HG03469 (cell line): Measurements from ENCODE around the gene ZNF862.

Source experiments
- ATAC-seq: cut with Tn5 transposase; IDR thresholded peaks from one replicate; pipeline ENCODE4 v1.9.1; 2021; ENCODE audit warnings: mild to moderate bottlenecking, moderate library complexity, moderate number of reproducible peaks; ENCODE audit not compliant: unreplicated experiment

Gene ZNF862

DNA sequence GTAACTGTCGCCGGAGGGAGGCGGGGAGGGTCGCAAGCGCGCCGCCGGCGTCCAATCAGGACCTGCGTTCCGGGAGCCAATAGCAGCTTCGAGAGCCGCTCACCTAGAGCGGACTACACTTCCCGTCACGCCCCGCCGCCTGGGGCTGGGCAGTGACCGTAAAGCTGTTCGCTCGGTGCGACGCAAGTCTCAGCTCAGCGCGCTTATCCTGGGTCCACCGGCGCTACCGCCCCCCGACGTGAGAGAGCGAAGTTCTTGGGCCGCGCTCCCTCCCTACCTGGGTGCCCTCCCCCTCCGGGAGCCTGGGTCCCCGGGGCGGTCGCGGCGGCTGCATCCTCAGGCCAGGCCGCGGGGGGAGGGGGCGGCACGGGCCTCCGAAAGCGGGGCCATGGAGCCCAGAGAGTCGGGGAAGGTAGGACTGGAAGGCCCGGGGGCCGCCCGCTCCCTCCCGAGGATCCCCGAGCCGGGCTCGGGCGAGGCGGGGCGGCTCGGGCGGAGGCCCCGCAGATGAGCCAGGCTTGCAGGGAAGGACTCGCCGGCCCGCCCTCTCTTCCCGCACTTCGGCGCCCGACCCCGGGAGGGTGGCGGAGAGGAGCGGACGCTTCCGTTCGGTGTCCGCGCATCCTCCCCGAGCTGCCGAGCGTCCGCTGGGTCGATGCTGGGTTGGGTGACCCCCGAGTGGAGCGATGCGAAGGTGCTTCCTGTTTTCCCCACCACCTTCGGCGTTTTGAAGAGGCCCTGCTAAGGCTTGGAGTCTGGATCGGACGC lies at the start of gene ZNF862:
Gene ZNF862 (plus strand): TSS at position 152 of the 768 bp plus-strand sequence. CDS start 237 bp downstream, at position 389.
- ATAC-seq: peak; percentile 97

DNA sequence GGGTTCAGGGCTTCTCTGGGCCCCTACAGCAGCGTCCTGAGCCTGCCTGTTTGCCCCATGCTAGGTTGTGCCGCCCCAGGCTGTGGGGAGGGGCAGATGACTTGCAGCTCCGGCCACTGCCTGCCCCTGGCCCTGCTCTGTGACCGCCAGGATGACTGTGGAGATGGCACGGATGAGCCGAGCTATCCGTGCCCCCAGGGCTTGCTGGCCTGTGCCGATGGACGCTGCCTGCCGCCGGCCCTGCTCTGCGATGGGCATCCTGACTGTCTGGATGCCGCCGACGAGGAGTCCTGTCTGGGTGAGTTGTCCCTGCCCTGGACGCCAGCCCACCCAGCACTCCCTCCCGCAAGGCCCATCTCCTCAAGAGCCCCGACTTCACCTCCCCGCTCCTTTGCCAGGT lies 49.1 kb upstream of the ZNF862 start:
- no peak for ATAC-seq

DNA sequence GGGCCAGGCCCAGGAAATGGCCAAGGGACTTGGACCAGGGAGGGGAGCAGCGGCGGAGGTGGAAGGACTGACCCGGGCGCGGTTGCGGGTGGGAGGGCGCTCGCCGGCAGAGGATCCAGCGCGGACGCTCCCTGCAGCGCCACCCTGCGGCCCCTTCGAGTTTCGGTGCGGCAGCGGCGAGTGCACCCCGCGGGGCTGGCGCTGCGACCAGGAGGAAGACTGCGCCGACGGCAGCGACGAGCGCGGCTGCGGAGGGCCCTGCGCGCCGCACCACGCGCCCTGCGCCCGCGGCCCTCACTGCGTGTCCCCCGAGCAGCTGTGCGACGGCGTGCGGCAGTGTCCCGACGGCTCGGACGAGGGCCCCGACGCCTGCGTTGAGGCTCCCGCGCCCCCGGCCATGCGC lies 48.0 kb upstream of the ZNF862 start:
- ATAC-seq: no peak

DNA sequence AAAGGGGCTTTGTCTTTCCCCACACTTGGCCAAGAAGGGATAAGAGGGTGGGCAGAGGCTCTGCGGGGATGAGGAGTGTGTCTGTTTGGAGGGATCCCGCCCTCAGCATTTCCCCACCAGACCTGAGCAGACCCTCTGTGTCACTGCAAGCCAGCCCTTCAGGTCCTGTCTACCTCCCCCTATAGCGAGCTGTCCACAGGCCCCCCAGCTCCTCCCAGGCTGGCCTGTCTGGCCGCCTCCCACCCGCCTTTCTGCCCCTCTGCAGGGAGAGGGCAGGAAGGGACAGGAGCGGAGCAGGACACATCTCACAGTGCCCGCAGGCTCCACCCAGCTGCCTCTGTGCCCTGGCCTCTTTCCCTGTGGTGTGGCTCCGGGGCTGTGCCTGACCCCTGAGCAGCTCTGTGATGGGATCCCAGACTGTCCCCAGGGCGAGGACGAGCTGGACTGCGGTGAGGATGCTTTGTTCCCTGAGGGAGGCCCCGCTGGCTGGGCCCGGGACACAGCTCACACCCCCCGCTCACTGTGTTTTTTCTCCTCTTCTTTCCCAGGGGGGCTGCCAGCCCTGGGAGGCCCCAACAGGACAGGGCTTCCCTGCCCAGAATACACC lies 47.3 kb upstream of the ZNF862 start:
- no peak for ATAC-seq

DNA sequence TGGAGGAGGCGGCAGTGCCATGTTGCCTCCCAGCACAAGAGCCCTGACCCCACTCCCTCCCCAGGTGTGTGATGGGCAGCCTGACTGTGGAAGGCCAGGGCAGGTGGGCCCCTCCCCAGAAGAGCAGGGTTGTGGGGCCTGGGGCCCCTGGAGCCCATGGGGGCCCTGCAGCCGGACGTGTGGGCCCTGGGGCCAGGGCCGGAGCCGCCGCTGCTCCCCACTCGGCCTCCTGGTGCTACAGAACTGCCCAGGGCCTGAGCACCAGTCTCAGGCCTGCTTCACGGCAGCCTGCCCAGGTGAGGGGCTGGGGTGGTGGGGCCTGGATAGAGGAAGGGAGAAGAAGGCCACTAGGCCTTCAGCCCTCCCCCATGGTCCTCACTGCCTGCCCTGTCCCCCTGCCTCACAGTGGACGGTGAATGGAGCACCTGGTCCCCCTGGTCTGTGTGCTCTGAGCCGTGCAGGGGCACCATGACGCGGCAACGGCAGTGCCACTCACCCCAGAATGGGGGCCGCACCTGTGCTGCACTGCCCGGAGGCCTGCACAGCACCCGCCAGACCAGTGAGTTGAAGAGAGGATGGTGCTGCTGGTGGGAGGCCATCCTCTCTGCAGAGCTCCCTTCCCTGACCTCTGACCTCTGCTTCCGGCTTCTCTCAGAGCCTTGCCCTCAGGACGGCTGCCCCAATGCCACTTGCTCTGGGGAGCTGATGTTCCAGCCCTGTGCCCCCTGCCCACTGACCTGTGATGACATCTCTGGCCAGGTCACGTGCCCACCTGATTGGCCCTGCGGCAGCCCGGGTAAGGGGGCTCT lies 46.6 kb upstream of the ZNF862 start:
- no peak for ATAC-seq

DNA sequence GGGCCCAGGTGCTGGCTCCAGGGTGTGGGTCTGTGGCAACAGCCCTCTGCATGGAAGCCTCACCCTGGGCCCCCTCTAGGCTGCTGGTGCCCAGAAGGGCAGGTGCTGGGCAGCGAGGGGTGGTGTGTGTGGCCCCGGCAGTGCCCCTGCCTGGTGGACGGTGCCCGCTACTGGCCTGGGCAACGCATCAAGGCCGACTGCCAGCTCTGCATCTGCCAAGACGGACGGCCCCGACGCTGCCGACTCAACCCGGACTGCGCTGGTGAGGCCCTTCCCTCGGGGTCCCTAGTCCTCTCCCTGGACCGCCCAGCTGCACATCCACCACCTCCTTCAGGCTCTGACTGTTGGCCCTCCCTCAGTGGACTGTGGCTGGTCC lies 46.0 kb upstream of the ZNF862 start:
- ATAC-seq: no peak

DNA sequence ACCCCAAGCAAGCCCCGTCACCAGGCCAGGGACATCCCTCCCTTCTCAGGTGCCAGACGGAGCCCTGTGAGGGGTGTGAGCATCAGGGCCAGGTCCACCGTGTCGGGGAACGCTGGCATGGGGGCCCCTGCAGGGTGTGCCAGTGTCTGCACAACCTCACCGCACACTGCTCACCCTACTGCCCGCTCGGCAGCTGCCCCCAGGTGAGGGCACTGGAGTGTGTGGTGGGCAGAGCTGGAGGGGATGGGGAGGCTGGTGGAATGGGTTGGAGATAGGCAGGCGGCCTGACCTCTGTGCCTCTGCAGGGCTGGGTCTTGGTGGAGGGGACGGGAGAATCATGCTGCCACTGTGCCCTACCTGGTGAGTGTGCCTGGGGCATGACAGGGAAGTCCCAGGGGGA lies 44.9 kb upstream of the ZNF862 start:
- ATAC-seq: no peak

DNA sequence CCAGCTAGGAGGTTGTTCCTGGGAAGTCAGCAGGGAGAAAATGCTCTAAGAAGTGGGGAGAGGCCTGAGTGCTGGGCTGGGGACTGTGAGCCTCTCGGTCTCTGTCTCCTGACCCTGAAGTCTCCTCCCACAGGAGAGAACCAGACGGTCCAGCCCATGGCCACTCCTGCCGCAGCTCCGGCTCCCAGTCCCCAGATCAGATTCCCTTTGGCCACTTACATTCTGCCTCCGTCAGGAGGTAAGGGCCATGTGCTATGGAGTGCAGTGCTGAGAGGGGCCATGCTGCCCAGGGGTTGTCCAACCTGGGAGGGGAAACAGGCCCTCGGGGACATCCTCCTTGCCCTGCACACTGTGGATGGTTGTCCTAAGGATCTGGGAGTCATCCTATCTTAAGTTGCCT lies 43.5 kb upstream of the ZNF862 start:
- ATAC-seq: no peak

DNA sequence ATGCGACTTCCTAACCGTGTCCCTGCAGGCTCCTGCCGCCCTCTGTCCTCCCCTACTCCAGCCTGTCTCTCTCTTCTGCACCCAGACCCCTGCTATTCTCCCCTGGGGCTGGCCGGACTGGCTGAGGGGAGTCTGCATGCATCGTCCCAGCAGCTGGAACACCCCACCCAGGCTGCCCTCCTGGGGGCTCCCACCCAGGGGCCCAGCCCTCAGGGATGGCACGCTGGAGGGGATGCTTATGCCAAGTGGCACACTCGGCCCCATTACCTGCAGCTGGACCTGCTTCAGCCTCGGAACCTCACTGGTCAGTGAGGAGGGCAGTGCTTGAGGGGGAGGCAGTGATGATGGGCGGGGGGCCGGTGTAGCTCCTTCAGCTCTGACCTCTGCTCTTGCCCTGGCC lies 43.0 kb upstream of the ZNF862 start:
- ATAC-seq: no peak

DNA sequence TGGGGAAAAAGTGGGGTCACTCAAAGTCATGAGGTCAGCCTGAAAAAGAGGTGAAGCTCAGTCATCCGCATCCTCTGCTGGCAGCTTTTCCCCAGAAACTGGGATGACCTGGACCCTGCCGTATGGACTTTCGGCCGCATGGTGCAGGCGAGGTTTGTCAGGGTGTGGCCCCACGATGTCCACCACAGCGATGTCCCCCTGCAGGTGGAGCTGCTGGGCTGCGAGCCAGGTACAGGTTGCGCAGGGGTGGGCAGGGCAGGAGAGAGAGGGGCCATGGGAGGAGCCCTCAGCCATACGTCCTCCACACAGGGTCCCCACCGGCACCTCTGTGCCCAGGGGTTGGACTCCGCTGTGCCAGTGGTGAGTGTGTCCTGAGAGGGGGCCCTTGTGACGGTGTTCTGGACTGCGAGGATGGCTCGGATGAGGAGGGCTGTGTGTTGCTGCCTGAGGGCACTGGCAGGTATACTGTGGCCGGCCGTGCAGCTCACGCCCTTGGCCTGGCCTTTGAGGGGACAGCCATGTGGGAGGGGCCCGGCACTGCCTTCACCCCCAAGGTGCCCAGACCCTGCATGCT lies 41.8 kb upstream of the ZNF862 start:
- no peak for ATAC-seq

DNA sequence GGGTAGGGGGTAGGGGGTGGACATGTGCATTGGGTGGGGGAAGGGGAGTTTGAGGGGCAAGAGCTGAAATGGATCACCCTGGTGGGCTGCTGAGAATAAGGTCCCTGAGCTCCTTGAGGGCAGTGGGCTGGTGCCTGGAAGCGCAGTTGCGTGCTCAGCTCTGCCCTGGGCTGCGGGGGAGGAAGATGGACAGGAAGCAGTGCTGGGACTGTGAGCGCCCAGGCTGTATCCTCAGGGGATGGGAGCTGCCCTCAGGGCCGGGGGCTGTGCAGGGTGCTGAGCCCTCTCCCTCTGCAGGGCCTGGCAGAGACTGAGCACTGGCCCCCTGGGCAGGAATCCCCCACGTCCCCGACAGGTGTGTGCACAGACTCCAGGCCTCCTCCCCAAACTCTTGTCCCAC lies 40.4 kb upstream of the ZNF862 start:
- ATAC-seq: no peak

DNA sequence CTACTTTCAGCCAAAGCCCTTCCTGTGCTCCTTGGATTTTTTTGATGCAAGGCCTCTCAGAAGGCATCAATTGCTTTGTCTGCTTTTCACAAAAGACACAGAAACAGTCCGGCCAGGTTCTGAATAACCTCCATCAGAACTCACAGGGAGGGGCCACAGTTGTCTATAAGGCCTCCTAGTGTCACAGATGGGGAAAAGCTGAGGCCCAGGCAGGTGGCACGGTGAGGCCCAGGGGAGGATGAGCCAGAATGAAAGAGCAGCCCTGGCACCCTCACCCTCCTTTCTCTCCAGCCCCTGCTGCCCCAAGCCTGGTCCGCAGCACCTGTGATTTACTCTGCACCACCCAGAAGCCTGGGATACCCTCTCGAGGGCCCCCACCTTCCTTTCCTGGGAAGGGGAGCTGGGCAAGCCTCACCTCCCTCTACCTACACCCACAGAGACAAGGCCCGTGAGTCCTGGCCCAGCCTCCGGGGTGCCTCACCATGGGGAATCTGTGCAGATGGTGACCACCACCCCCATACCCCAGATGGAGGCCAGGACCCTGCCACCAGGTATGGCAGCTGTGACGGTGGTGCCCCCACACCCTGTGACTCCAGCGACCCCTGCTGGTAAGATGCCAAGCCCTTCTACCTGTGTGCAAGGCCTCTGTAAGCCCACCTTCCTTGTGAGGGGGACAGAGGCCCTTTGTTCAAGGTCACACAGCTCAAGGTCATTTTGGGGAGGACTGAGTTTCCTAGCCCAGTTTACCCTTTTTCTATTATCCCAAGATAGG lies 38.6 kb upstream of the ZNF862 start:
- ATAC-seq: no peak

DNA sequence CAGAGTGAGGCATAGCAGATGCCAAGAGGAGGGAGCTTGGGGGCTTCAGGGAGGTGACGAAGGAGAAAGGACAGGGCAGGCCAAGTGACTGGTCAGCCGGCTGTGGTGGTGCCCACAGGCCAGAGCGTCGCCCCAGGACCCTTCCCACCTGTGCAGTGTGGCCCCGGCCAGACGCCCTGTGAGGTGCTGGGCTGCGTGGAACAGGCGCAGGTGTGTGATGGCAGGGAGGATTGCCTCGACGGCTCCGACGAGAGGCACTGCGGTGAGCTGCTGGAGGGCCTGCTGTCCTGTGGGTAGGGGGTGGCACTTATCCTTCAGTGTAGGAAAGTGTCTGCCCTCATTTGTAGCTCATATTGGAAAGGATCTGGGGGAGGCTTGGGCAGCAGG lies 38.0 kb upstream of the ZNF862 start:
- no peak for ATAC-seq

DNA sequence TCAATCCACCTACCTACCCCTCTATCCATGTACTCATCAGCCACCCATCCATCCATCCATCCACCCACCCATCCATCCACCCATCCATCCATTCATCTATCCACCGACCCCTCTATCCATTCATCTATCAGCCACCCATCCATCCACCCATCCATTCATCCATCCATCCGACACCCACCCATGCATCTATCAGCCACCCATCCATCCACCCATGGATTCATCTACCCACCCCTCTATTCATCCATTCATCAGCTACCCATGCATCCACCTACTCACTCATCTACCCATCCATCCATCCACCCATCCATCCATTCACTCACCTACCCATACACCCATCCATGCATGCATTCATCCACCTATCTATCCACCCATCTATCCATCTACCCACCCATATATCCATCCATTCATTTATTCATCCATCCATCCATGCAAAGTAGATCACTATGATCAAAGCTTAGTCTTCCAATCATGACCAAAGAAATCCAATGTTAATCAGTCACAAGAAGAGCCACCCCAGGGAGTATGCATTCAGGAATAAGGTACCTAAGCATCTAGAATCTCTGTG lies 37.1 kb upstream of the ZNF862 start:
- no peak for ATAC-seq

DNA sequence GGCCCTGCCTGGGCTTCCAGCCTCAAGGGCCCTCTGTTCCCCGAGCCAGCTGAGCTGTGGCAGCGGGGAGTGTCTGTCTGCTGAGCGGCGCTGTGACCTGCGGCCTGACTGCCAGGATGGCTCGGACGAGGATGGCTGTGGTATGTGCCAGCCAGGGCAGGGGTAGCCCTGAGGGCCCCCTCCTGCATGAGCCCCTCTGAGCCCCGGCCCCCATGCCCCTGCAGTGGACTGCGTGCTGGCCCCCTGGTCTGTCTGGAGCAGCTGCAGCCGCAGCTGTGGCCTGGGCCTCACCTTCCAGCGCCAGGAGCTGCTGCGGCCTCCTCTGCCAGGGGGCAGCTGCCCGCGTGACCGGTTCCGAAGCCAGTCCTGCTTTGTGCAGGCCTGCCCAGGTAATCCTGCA lies 36.4 kb upstream of the ZNF862 start:
- ATAC-seq: no peak

DNA sequence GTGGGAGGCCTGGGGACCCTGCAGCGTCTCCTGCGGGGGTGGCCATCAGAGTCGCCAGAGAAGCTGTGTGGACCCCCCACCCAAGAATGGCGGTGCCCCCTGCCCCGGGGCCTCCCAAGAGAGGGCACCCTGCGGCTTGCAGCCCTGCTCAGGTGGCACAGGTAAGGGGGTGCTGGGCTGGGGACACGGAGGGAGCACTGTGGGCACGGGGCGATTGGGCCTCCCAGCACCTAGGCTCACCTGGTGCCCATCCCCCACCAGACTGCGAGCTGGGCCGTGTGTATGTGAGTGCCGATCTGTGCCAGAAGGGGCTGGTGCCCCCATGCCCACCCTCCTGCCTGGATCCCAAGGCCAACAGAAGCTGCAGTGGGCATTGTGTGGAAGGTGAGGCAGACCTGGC lies 35.2 kb upstream of the ZNF862 start:
- ATAC-seq: no peak

DNA sequence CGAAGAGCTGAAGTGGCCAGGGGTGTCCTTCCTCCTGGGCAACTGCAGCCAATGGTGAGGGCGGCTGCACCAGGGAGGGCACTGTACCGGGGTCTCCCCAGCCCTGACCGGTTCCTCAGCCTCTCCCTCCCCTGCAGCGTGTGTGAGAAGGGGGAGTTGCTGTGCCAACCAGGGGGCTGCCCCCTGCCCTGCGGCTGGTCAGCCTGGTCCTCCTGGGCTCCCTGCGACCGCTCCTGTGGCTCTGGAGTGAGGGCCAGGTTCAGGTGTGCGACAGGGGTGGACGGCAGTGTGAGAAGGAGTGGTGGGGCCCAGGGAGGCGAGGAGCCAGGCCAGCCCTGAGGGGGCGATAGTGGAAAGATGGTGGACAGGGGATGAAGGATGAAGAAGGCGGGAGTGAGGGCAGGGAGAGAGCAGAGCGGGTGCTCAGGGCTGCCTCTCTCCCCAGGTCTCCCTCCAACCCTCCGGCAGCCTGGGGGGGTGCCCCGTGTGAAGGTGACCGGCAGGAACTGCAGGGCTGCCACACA lies 34.6 kb upstream of the ZNF862 start:
- ATAC-seq: no peak

DNA sequence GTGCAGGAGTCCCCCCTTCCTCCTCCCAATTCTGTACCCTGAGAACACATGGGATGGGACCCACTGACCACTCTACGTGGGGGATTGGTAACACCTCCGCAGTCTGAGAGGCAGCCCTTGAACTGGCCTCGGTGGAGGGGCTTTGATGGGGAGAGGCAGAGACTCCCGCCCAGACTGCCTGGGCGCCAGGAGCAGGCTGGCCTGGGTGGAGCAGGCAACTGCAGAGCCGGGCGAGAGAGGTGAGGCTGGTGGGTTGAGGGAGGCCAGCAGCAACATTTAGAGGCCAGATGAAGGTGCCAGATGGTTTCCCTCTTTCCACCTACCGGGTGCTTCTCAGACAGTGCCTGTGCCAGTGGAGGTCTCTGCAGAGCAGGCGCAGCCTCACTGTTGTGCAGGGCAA lies 34.1 kb upstream of the ZNF862 start:
- ATAC-seq: no peak

DNA sequence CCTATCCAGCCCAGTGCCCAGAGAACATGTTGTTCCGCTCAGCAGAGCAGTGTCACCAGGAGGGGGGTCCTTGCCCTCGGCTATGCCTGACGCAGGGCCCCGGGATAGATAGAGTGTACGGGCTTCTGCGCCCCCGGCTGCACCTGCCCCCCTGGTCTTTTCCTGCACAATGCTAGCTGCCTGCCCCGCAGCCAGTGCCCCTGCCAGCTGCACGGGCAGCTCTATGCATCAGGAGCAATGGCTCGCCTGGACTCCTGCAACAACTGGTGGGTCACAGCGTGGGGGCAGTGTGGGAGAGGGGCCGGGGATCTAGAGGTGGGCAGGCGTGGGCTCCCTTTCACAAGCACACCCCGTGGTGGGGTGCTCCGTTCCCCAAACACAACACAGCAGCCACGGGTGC lies 31.4 kb upstream of the ZNF862 start:
- ATAC-seq: no peak

DNA sequence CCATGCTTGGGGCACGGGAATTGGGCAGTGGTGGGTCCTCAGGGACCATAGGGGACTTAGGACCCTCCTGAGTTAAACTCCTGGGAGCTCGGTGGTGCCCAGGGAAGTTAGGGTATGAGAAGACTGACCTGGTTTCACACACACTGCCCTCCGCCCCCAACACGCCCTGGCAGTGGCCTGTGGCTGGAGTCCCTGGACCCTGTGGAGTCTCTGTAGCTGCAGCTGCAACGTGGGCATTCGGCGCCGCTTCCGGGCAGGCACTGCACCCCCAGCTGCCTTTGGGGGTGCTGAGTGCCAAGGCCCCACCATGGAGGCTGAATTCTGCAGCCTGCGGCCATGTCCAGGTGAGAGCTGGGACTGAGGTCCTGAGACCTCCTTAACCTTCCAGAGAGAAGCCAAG lies 29.9 kb upstream of the ZNF862 start:
- ATAC-seq: no peak
